Measurements from ENCODE around the gene ROBO4.
A peak's percentile ranks its signal among the peaks of the same experiment; 100 is the strongest.

- no peak for TF ChIP-seq EZH2phosphoT487 (IDR thresholded peaks at IDR 0.05; ENCODE audit: borderline replicate concordance, low read depth, low read length)
- TF ChIP-seq CTCF (conservative IDR thresholded peaks at IDR 0.05; ENCODE audit: low read length): peak; percentile 72
Observed at GRCh38 chr11:124837491-124837856, 60.2 kb downstream of the ROBO4 start.

Measured in OCI-LY7 (cell line).